Measurements from ENCODE around the gene CCL3. TPM values are rescaled to one million over a fixed set of nuclear protein-coding genes. Genes with fewer than 3 reads are reported as not detected.

CCL3 gene
- total RNA-seq, 1 donor from 2014 or later: not detected

DNA sequence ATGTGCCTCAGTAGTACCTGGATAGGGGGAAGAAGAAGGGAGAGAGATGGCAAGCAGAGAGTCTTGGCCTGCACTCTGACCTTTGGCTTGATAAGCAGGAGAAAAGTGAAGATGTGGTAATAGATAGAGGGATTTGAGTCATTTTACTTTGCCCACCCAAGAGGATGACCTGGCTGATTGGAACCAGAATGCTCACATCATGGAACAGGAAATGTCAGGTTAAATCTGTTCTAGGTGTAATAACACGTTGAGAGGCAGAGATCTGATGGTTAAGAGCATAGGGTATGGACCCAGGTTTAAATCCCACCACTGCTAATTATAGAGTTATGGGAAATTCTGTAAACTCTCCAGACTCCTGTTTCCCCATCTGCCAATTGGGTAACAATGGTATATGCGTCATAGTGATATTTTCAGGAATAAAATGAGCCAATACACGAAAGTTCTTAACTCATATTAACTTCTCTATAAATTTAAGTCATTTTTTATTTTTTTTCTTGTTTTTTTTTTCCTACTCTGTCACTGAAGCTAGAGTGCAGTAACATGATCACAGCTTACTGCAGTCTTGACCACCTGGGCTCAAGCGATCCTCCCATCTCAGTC lies 33.9 kb downstream of the CCL3 start:
- intact Hi-C loops (cut with DNase I): no loop called here
- no peak for DNase-seq (ENCODE audit: low spot score in 2 of 2)
- Histone ChIP-seq H3K27ac (no peak overlapping the region), H3K9me3 (no peaks in the 10 kb centered on the region), H3K27me3 (no peaks in the 10 kb centered on the region), H3K4me3 (no peak overlapping the region), H3K4me1 (no peaks in the 10 kb centered on the region), H3K36me3 (no peaks in the 10 kb centered on the region)
- TF ChIP-seq, protein P1, sequence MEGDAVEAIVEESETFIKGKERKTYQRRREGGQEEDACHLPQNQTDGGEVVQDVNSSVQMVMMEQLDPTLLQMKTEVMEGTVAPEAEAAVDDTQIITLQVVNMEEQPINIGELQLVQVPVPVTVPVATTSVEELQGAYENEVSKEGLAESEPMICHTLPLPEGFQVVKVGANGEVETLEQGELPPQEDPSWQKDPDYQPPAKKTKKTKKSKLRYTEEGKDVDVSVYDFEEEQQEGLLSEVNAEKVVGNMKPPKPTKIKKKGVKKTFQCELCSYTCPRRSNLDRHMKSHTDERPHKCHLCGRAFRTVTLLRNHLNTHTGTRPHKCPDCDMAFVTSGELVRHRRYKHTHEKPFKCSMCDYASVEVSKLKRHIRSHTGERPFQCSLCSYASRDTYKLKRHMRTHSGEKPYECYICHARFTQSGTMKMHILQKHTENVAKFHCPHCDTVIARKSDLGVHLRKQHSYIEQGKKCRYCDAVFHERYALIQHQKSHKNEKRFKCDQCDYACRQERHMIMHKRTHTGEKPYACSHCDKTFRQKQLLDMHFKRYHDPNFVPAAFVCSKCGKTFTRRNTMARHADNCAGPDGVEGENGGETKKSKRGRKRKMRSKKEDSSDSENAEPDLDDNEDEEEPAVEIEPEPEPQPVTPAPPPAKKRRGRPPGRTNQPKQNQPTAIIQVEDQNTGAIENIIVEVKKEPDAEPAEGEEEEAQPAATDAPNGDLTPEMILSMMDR (IDR thresholded peaks at IDR 0.05): no peak

GRCh38 chr17:36055171-36055570 lies 34.8 kb downstream of the CCL3 start:
- H3K9me3 ChIP-seq: peaks cover 0 to 5% of the 10 kb centered on the region in 2 donors
- H3K4me3 ChIP-seq: no peak overlapping the region
- H3K36me3 ChIP-seq: no peaks in the 10 kb centered on the region
- TF ChIP-seq, protein P1 (IDR thresholded peaks at IDR 0.05): no peak
- no peak overlapping the region for H3K27ac ChIP-seq
- no peaks in the 10 kb centered on the region for H3K4me1 ChIP-seq
- no peaks in the 10 kb centered on the region for H3K27me3 ChIP-seq
- intact Hi-C loops (cut with DNase I): no loop called here
- DNase-seq (ENCODE audit: low spot score in 2 of 2): no peak

DNA sequence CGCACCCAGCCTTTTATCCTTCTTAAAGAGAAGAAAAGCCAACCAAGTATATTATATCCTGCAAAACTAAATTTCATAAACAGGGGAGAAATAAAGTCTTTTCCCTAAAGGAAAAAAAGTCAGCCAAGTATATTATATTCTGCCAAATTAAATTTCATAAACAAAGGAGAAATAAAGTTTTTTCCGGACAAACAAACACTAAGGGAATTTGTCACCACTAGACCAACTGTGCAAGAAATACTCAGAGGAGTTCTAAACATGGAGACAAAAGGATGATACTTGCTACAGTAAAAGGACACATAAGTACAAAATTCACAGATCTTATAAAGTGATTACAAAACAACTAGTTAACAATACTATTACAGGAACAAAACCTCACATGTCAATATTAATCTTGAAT lies 40.3 kb downstream of the CCL3 start:
- intact Hi-C loops (cut with DNase I): no loop called here
- DNase-seq (ENCODE audit: low spot score in 2 of 2): no peak
- H3K27ac ChIP-seq: no peak overlapping the region
- no peak overlapping the region for H3K4me3 ChIP-seq
- H3K36me3 ChIP-seq: no peaks in the 10 kb centered on the region
- no peaks in the 10 kb centered on the region for H3K4me1 ChIP-seq
- peaks cover 5 to 21% of the 10 kb centered on the region in 2 donors for H3K9me3 ChIP-seq
- no peaks in the 10 kb centered on the region for H3K27me3 ChIP-seq
- TF ChIP-seq, protein P1 (IDR thresholded peaks at IDR 0.05): no peak

GRCh38 chr17:36048066-36048465 lies 41.9 kb downstream of the CCL3 start:
- Histone ChIP-seq H3K36me3 (no peaks in the 10 kb centered on the region), H3K9me3 (peaks cover 5 to 21% of the 10 kb centered on the region in 2 donors), H3K27me3 (no peaks in the 10 kb centered on the region), H3K27ac (no peak overlapping the region), H3K4me3 (no peak overlapping the region), H3K4me1 (no peaks in the 10 kb centered on the region)
- TF ChIP-seq, protein P1 (IDR thresholded peaks at IDR 0.05): no peak
- intact Hi-C loops (cut with DNase I): no loop called here
- DNase-seq (ENCODE audit: low spot score in 2 of 2): no peak

Other genes starting within 250 kb of the CCL3 start
- not detected for gene HEATR9, start 221.3 kb downstream of the CCL3 start, total RNA-seq
- gene CCL5, start 209.8 kb downstream of the CCL3 start, total RNA-seq: 43.2 TPM
- not detected for gene RDM1, start 159.4 kb downstream of the CCL3 start, total RNA-seq
- gene LYZL6, start 146.4 kb downstream of the CCL3 start, total RNA-seq: not detected
- gene CCL16, start 108.6 kb downstream of the CCL3 start, total RNA-seq: not detected
- 168 TPM for gene CCL14, start 103.4 kb downstream of the CCL3 start, total RNA-seq
- not detected for gene CCL15, start 88.6 kb downstream of the CCL3 start, total RNA-seq
- 29.7 TPM for gene CCL23, start 72.2 kb downstream of the CCL3 start, total RNA-seq
- not detected for gene CCL18, start 25.9 kb downstream of the CCL3 start, total RNA-seq
- gene CCL4, start 13.7 kb upstream of the CCL3 start, total RNA-seq: not detected
- gene TBC1D3B, start 86.5 kb upstream of the CCL3 start, total RNA-seq: not detected
- gene CCL3L1, start 106.6 kb upstream of the CCL3 start, total RNA-seq: not detected
- not detected for gene CCL4L2, start 120.9 kb upstream of the CCL3 start, total RNA-seq
- gene TBC1D3I, start 174.4 kb upstream of the CCL3 start, total RNA-seq: not detected
- not detected for gene TBC1D3G, start 233.7 kb upstream of the CCL3 start, total RNA-seq

Data from ascending aorta (tissue), 2 donors.